Activated CD8-positive, alpha-beta memory T cell treated with anti-CD3 and anti-CD28 coated beads for 36 hours (primary cell): Measurements from ENCODE around the gene MGLL. TPM values are rescaled to one million over a fixed set of nuclear protein-coding genes. Genes with fewer than 3 reads are reported as not detected.

Experiments used
- CTCF ChIA-PET: fragments of 350-600 bp; sonication (Branson Sonifier 250); formaldehyde crosslinking; loops from one replicate; lab custom pipeline; 2021; ENCODE audit warnings: antibody characterized with exemption; lab: Charles Lee
- POLR2A ChIA-PET: fragments of 350-600 bp; sonication (Branson Sonifier 250); formaldehyde crosslinking; loops from one replicate; lab custom pipeline; 2021; ENCODE audit warnings: antibody characterized with exemption; lab: Charles Lee
- total RNA-seq, 2 experiments: library from RNA; stranded (reverse); gene quantifications; one replicate each; pipeline ENCODE4 v1.2.3, GENCODE V29; 2021

Gene MGLL
- total RNA-seq, 2 experiments from 2014 or later = 2.2 to 4.9 TPM

DNA sequence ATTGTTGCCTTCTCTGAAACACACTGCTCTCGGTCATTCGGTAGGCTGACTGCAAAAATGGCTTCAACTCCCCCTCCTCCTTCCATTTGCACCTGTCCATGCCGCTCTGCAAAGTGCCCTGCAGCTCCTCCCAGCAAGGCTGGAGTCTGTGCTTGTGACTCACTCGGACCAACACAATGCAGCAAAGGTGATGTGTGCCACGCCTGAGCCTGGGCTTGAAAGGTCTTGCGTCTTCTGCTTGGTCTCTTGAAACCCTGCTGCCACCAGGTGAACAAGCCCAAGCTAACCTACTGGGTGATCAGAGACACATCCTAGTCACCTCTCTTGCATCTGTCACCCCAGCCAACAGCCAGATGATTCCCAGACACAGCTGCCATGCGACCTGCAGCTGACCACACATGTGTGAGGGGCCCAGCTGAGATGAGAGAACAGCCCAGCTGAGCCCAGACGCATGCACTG, 71.1 kb downstream of the MGLL start:
- POLR2A ChIA-PET = interaction anchor here (1.2 kb wide), 1 partner anchor 14 kb away, joined by 4 read pairs; no protein-coding TSS in a partner anchor
- CTCF ChIA-PET = interaction anchor here (1.3 to 1.8 kb wide), 2 partner anchors 11 to 56 kb away, joined by 3 to 5 read pairs; no protein-coding TSS in a partner anchor

DNA sequence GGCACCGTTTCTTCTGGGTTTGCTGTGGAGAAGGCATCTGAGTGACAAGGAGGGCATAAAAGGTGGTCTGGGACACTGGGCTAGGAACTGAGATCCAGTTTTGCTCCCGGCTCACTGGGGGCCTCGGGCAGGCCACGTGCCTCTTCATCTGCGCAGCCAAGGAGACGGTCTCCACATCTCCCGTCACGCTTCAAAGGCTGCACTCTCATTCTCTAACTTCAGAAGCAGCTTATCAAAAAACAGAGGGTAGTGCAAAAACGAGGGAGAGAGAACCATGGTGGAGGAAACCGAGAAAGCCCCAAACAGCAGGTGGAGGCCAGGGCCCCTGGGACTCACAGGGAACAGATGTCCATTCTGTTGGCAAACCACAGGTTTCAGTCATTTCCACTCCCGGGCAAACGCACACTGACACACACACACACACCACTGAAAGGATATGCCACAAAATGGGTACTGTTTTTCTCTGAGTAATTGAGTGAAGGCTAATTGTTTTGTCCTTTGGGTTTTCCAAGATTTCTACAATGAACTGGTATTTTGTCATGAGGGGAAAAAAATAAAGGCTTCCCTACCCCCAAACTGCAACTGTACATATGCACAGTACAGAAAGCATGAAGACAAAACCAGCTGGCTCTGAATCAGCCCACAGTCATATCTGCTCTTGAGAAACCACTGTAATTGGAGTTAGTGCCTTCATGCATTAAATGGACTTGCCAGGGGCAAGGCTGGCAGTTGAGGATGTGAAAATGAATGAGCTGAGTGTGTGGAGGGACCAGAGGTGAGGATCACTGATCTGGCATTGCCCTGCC, 71.9 kb downstream of the MGLL start:
- CTCF ChIA-PET = interaction anchor here (1.3 to 1.8 kb wide), 2 partner anchors 11 to 55 kb away, joined by 3 to 5 read pairs; no protein-coding TSS in a partner anchor
- POLR2A ChIA-PET = interaction anchor here (1.2 kb wide), 1 partner anchor 14 kb away, joined by 4 read pairs; no protein-coding TSS in a partner anchor

DNA sequence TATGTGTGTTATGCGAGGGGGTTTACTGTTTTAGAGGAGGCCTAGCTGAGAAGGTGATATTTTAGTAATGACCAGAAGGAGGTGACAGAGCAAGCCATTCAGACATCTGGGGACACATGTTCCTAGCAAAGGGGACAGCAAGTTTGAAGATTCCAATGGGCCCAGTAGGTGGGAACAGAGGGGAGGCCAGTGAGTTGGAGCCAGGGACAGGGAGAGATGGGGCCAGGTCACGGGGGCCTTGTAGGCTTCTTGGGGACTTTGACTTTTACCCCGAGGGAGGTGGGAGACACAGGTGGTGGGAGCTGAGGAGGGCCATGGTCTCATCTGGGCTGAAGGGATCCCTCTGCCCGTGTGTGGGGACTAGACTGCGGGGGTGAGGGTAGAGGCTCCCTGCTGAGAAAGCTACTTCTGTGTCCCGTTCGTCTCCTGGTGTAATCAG, 72.5 kb downstream of the MGLL start:
- ChIA-PET POLR2A (no interaction called here), CTCF (interaction anchor here (1.3 to 1.5 kb wide), 2 partner anchors 11 to 54 kb away, joined by 3 to 4 read pairs; no protein-coding TSS in a partner anchor)

DNA sequence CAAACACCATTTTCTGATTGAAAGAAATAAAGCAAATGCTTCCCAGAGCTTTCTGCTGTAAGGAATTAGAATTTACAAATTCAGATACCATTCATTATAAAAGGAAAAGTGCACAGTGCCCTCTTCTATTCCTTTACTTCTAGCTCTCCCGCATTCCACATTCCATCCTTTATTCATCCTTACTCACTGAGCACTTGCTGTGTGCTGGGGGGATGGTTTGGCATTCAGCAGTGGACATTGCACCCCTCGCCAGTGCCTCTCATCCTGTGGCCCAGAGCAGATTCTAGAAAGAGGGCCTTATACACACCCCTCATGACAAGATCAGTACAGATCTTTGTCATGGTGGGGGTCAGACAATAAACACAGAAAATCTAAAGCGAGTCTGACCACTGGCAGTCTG, 73.0 kb downstream of the MGLL start:
- POLR2A ChIA-PET = no interaction called here
- CTCF ChIA-PET = interaction anchor here (1.5 kb wide), 1 partner anchor 12 kb away, joined by 4 read pairs; no protein-coding TSS in a partner anchor

DNA sequence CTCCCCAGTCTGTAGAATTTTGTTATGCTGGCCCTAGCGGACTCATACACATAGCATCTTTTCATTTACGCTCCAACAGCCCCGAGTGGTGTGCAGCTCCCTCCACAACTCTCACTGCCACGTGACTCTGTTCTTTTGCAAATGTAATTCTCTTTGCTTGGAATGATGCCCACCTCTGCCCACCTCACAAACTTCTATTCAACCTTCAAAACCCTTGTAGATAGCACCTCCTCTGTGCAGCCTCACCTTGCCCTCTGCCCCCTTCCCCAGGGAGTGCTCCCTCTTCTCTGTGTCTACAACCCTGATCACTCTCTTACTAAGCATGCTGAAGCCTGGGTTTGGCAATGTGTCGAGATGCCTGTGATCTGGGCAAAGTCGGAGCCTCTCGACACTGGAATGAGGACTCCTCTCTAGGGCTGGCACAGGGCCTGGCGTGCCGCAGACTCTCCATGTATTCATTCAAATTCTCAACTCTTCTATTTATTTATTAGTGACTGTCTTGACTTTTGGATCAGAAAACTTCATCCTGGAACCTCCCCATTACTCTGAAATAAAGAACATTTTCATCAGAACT, 73.5 kb downstream of the MGLL start:
- ChIA-PET CTCF (interaction anchor here (1.5 kb wide), 1 partner anchor 12 kb away, joined by 4 read pairs; no protein-coding TSS in a partner anchor), POLR2A (no interaction called here)

DNA sequence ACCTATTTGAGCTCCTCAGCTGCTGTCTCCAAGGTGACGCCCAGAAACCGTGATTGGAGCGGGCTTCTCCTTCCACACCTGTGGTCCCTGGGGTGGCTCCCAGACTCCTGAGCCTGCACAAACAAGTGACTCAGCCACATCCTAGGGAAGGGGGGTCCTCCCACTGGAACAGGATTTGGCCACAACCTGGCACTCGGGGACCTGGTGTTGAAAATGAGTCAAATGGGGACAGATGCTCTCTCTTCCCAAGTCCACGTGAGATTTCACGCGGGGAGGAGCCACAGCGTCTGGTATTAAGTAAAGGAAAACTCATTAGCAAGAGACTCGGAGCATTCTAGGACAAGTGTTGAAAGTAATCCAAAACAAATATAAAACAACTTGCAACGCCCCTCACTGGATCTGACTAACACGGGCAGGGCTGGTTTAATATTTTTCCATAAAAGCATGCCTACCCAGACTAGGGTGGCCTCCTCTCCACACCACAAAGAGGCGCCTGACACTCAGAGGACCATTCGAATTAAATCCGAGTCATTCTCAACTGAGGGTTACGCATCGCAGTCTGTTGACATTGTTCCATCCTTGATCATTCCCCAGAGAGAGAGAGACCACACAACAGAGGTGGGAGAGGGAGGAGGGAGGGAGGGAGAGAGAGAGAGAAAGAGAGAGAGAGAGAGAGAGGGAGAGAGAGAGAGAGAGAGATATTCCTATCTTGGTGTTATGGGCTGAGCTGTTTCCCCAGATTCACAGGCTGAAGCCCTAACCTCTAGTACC, 74.4 kb downstream of the MGLL start:
- CTCF ChIA-PET = no interaction called here
- POLR2A ChIA-PET = no interaction called here

DNA sequence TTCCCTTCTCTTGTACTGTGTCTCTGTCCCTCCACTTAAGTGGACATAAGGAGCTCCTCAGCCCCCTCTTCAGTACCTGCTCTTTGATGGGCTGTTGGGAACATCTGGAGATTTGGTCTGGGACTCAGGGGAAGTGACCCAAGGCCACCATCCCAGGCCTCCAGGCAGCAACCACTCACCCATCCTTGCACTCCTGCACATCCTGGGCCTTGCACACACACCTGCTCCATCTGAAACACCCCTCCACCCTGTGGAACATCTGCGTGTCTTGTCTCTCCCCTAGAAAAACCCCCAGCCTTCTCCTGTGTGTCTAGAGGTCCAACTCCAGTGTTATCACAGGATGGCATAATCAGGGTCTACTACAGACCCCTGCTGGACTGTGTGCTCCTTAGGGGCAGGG, 75.2 kb downstream of the MGLL start:
- CTCF ChIA-PET = no interaction called here
- POLR2A ChIA-PET = no interaction called here

DNA sequence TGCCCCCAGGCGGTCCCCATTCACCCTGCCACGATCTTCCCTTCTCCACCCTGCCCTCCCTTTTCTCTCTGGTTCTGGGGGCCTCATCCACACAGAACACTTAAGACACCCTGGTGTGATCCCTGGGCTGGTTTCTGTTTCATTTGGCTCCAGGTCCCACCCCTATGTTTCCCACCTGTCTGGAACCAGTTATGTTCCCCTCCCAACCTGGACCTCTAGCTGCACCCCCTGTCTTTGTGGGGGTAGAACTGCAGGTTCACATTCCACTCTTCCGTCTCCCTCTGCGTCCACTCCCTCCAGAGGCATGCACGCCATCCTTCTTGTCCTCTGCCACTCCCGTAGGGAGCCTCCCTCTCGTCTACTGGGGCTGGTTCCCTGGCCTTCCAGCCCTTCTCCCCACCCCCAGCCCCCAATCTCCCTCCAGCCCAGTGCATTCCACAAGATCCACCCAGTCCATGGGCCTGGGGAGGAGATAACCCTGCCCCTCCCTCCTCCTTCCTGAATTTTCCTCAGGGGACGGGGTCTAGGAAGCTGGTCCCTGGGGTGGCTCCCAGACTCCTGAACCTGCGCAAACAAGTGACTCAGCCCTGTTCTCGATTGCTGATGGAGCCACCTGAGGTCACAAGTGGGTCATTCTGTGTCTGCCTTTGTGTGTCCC, 75.8 kb downstream of the MGLL start:
- POLR2A ChIA-PET = no interaction called here
- CTCF ChIA-PET = no interaction called here

DNA sequence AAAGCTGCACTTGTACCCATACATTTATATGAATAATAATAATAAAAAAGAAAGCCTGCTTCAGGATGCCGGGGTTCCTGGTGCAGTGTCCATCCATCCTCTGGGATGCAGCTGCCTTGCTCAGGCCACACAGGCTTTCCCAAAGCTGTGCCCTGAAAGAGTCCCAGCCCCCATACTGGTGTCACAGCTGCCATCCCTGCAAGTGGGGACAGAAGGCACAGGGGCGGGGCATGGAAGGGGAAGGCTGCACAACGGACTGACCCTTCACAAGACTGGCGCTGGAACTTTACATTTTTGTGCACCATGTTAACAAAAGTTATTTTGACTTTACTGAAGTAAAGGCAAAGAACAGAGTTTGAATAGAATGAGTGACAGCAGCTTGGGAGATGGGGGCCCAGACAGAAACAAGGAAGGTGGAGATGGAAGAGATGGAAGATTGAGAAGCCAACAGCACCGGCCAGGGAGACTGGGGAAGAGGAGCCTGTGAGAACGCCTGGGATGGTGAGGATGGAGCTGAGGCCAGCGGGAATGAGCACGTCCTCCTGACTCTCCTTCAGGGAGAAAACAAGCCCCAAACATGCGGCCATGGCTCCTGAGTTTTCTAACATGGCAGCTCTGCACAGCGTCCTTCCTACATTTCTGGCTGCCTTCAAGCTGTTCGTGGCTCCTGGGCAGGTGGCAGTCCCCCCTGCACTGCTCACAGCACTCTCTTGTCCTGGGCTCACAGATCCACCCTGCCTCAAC, 76.5 kb downstream of the MGLL start:
- ChIA-PET CTCF (no interaction called here), POLR2A (no interaction called here)

DNA sequence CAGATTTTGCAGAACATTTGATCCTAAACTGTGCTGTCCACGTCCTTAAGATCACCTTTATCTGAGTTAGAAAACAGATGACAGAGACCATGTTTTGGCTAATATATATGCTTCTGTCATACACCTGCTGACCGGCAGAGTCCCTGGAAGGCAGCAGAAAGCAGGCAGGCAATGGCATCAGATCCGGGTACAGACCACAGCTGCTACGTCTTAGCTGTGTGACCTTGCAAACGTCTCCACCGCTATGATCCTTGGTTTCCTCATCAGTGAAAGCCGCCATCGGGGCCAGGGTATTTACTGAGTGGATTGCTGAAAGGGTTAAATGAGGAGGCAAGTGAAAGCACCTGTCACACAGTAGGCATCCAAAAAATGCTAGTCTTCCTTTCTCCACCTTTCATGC, 77.4 kb downstream of the MGLL start:
- ChIA-PET POLR2A (no interaction called here), CTCF (no interaction called here)

DNA sequence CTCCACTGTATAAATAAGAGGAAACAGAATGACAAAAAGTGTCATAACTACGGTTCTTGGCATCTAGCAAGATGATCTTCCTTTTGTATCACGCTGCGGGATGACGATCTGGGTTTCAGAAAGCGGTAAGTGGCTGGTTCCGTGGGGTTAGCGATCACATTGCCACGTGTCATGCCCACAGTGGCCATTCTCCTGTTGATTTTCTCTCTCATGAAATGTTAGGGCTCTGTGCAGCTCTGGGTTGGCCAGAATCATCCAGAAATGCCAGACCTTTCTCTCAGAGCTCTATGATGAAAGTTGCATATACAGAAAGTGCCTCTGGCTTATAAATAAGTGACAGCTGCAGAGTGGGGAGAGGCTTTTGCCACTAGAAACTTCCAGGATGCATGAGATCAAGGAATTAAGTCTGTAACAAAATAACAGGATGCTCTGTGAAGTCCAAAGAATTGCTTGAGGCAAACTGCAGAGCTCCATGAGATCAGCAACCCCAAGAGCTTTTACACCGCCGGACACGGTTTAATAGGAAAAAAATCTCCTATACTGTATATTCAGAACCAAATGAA, 78.0 kb downstream of the MGLL start:
- POLR2A ChIA-PET = no interaction called here
- CTCF ChIA-PET = interaction anchor here (1.1 kb wide), 1 partner anchor 38 kb away, joined by 3 read pairs; no protein-coding TSS in a partner anchor

DNA sequence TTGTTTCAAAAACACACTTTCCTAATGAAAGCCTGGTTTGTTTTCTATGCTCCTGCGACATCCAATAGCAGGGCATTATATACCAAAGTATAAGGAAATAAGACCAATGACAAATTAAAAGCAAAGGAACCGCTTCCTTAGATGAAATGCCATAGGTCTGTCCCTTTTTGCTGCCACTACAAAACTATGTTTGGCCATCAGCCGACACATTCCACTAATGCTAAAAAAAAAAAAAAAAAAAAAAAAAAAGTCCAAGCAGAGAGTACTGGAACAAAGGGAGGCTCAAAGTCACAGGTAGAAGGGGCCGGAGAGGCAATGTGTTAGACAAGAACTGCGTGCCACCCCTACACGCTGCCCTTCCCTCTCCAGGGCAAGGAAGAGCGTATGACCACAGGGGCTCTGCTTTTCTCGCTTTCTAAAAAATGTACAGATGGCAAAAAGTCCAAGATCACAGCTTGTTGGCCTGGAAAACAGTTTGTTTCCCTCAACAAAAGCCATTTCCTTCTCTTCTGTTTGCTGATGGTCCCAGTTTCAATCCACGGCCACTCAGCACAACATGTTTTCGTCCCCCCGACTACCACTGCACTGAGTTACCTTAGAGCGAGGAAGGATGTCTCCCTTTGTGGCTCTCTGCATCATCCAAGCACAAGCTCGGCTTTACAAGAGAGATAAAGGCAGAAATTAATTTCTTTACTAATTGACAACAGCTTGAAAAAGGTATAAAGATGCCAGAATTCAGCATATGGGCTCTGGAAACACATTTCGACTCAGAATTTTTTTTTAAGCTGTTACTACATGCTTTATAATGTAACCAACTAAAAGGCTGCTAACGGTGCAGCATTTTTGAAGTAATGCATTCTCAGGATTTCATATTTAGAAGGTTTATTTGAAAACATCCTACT, 78.7 kb downstream of the MGLL start:
- ChIA-PET POLR2A (no interaction called here), CTCF (interaction anchor here (0.5 to 1.1 kb wide), 2 partner anchors 37 to 151 kb away, joined by 3 read pairs; no protein-coding TSS in a partner anchor)

DNA sequence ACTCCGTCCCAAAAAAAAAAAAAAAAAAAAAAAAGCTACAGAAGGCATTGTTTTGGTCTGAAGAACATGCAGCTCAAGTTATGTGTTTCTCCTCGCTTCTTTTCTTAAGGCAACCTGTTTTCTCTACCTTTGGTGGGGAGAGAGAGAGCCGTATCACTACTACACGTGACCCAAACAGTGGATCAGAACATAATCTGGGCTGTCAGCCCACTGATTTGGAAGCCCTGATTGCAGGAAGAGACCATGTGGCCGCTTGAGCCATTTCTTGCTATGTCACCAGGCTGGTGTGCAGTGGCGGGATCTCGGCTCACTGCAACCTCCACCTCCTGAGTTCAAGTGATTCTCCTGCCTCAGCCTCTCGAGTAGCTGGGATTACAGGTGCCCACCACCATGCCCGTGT, 79.7 kb downstream of the MGLL start:
- ChIA-PET CTCF (interaction anchor here (0.5 kb wide), 1 partner anchor 152 kb away, joined by 3 read pairs; no protein-coding TSS in a partner anchor), POLR2A (no interaction called here)

DNA sequence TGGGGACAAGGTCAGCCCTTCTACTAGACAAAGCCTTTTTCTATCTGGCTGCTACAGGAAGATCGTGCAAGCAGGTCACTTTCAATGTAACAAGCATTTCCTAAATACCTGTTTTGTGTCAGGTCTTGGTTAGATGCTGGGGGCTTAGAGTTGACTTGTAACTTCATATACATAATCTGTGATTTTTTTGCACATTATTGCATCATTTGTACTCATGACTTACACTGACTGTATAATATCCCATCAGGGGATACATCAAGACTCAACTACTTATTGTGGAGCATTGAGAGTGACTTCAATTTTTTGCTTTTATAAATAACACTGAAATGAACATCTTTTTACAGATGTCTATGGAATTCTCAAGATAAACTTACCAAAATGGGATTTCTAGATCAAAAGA, 80.6 kb downstream of the MGLL start:
- POLR2A ChIA-PET = no interaction called here

DNA sequence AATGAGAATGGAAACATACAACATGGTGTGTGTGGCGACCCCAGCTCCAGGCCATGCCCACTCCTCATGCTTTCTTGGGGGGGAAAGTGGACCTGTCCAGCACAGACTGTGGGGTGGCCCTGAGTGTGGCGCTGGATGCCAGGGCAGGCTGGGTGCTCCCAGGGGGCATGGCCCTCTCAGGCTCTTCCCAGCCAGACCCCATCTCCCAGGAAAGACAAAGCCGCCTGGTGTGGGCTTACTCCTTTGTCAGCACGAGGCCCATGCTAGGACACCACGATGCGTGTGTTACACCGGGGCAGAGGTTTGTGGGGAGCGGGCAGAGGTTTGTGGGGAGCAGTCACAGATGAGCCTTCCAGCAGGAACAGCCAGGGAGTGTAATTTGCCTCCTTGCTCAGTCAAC, 81.1 kb downstream of the MGLL start:
- ChIA-PET POLR2A (no interaction called here), CTCF (no interaction called here)

More for the DNA sequence above, 80.6 kb downstream of the MGLL start:
- CTCF ChIA-PET = no interaction called here

DNA sequence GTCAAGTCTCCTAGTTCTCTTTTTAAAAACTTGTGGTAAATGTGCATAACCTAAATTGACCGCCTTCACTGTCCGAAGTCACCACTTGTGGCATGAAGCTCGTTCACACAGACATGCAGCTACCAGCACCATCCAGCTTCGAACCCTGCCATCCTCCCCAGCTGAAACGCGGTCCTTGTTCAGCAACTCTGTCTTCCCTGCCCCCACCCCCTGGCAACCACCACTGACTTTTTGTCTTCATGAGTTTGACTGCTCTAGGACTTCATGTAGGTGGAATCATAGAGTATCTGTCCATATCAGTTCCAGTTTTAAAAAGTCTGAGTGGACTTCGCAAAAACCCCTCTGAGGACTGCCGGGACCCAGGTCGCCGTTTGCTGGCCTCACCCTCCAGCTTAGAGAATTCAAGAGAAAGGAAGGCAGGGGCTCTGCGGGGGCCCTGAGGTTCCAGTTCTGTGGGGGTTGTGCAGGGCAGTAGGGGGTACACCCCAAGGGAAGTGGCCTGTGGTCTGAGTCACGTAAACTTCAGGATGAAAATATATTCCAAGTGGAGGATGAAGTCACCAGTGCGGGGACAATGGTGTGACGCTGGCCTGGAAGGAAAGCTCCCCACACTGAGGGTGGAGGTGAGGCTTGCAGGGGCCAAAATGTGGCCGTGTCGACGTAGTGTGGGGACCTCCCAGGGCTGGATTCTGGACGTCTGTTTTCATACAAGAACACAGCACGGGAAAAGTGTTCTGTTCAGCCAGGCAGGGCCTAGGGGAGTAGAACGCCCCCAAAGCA, 82.0 kb downstream of the MGLL start:
- CTCF ChIA-PET = no interaction called here
- POLR2A ChIA-PET = no interaction called here
